ENCODE results near the gene WDR7. TPM values are rescaled to one million over a fixed set of nuclear protein-coding genes. Genes with fewer than 3 reads are reported as not detected.

WDR7 gene
- total RNA-seq, 2 donors from 2014 or later = 23.2 to 29.1 TPM

- intact Hi-C loops (cut with DNase I) = no loop called here
- no peak for ATAC-seq
- no peak for DNase-seq
Observed at GRCh38 chr18:56843241-56843640, 192.1 kb downstream of the WDR7 start.

GRCh38 chr18:56844556-56844955 lies 193.4 kb downstream of the WDR7 start:
- intact Hi-C loops (cut with DNase I) = no loop called here
- ATAC-seq (no peak), DNase-seq (no peak)

- intact Hi-C loops (cut with DNase I) = no loop called here
- ATAC-seq = no peak
- DNase-seq = no peak
Observed at GRCh38 chr18:56851774-56852173, 200.6 kb downstream of the WDR7 start.

- intact Hi-C loops (cut with DNase I) = no loop called here
- ATAC-seq (no peak), DNase-seq (no peak)
Observed at GRCh38 chr18:56853961-56854360, 202.8 kb downstream of the WDR7 start.

DNA sequence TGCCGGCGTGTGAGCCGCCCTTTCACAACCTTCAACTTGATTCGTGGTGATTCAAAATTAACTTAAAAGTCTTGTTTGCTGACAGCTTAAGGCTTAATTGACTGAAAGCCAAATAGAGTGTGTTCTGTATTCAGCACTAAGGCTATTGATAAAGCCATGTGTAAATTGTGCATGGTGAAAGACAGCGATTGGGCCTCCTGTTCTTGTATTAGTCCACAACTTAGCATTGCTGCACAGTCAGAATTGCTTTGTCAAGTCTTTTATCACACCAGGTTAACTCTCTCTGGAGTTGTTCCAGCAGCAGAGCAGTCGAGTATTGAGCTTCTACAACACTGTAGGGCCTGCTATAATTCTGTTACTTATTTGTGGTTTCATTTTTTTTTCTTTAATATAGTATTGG lies 210.1 kb downstream of the WDR7 start:
- intact Hi-C loops (cut with DNase I) = no loop called here
- ATAC-seq = no peak
- no peak for DNase-seq

DNA sequence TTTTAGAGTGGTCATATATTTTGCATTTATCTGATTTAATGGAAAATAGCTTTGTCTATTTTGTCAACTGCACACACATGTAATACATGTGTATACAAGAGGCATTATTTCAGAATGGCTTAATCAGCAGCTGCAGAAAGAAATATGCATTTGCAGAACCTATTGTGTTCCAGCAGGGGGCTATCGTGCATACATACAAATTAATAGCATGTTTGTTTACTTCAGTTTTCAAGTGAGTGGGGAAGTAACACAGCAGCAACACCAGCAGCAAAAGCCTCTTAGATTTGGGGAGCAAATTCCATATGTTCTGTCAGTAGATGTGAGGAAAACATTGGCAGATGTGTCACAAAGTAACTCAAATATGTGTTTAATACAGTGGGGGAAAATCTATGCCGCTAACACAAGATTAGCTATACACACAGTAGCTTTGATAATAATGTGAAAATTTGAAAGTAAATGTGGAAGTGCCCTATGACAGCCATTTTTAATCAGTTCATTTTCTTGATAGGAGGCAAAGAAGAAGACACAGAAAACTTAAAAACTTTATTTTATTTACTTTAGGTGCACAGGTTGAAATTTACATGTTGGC lies 218.1 kb downstream of the WDR7 start:
- intact Hi-C loops (cut with DNase I) = no loop called here
- DNase-seq (no peak), ATAC-seq (peak in 1 of 2 donors; percentile 41)

GRCh38 chr18:56870982-56871381 lies 219.8 kb downstream of the WDR7 start:
- no peak for DNase-seq
- intact Hi-C loops (cut with DNase I) = loop anchor here in 1 of 2 donors (5.0 kb wide), 1 partner anchor 556 kb away; no protein-coding TSS in a partner anchor
- no peak for ATAC-seq

GRCh38 chr18:56872140-56872539 lies 221.0 kb downstream of the WDR7 start:
- ATAC-seq (no peak), DNase-seq (no peak)
- intact Hi-C loops (cut with DNase I) = loop anchor here in 1 of 2 donors (5.0 kb wide), 1 partner anchor 555 kb away; no protein-coding TSS in a partner anchor

DNA sequence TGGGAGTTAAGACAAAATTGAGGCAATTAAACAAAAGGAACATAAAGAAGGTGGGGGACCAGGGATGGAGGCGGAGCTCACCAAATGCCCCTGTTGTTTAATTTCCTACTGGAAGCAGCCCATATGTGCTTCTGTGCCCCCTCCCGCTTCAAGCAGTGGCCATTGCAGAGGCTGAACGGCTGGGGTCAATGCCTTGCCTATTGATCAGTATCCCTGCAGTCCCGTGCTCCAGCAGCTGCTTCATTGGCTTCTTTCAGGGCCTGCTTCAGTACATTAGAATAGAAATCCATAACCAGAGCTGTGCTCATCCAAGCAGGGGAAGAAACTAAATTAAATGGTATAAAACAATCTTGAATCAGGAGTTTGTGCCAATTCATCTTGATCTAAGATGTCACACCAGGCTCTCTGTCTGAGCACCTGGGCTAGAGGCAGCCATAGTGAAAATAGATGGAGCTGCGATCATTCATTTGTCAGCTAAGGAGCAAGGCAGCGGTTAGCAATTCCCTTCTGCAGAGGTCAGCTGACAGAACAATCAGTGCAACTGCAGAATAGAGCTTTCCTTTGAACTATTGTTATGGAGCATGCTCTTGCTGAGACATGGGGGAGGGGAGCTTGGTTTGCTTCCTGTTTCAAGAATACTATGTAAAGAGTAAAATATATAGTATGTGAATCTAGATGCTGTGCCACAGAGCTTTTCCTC lies 222.4 kb downstream of the WDR7 start:
- intact Hi-C loops (cut with DNase I) = loop anchor here in 1 of 2 donors (5.0 kb wide), 1 partner anchor 554 kb away; no protein-coding TSS in a partner anchor
- no peak for DNase-seq
- no peak for ATAC-seq

GRCh38 chr18:56878711-56879110 lies 227.6 kb downstream of the WDR7 start:
- intact Hi-C loops (cut with DNase I) = no loop called here
- DNase-seq (no peak), ATAC-seq (no peak)

GRCh38 chr18:56884511-56884910 lies 233.4 kb downstream of the WDR7 start:
- intact Hi-C loops (cut with DNase I) = no loop called here
- no peak for ATAC-seq
- no peak for DNase-seq

DNA sequence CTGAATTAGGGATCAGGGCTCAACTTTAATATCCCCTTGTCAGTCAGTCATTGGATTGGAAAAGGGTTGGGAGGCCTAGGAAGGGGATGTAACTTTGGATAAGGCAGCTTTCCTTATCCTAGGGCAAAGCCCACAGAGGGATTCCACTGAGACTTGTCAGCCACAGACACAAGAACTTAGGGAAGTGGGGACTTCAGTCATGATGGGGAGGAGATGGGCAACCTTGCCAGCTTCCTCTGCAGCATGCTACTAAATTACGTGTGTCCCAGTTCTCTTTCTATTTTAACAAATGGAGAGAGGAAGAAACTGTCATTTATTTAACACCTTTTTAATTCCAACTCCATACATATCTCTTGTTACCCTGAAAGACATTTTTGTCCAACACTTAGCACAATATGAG lies 237.8 kb downstream of the WDR7 start:
- no peak for ATAC-seq
- intact Hi-C loops (cut with DNase I) = no loop called here
- no peak for DNase-seq

- DNase-seq (no peak), ATAC-seq (no peak)
- intact Hi-C loops (cut with DNase I) = no loop called here
Observed at GRCh38 chr18:56889621-56890020, 238.5 kb downstream of the WDR7 start.

GRCh38 chr18:56890632-56891031 lies 239.5 kb downstream of the WDR7 start:
- ATAC-seq (peak in 1 of 2 donors; percentile 88), DNase-seq (no peak)
- intact Hi-C loops (cut with DNase I) = no loop called here

GRCh38 chr18:56891116-56891515 lies 240.0 kb downstream of the WDR7 start:
- no peak for ATAC-seq
- DNase-seq = no peak
- intact Hi-C loops (cut with DNase I) = no loop called here

DNA sequence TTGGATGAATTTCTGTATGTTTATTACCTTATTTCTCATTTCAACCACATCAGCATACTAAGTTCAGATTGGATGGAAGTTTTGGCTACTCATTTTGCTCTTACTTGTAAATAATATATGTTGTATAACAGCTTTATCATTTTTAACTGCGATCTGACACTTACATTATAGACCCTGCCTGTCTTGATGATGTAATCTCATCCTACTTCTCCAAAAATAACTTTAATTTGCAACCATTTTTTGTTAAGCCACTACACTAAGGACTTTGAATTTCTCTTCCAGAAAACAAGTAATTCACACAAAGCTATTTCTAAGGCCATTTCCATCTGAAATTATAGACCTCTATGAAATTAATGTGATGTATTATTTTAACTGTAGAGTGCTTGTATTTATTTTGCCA lies 240.7 kb downstream of the WDR7 start:
- no peak for ATAC-seq
- no peak for DNase-seq
- intact Hi-C loops (cut with DNase I) = no loop called here

DNA sequence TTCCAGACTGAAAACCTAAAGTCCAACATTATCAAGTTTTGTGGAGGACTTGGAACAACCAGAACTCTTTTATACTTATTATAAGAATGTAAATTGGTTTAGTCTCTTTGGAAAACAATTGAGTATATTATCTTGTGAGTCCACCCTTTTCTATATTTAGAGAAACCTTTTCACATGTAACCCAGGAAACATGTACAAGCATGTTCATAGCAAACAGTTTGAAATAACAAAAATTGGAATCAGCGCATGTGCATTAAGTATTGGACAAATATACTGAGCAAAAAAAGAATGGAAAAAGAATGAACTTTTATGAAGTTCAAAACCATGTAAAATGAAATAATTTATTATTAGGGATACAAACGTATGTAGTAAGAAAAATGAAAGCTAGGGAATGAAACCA lies 246.0 kb downstream of the WDR7 start:
- ATAC-seq (no peak), DNase-seq (no peak)
- intact Hi-C loops (cut with DNase I) = no loop called here

DNA sequence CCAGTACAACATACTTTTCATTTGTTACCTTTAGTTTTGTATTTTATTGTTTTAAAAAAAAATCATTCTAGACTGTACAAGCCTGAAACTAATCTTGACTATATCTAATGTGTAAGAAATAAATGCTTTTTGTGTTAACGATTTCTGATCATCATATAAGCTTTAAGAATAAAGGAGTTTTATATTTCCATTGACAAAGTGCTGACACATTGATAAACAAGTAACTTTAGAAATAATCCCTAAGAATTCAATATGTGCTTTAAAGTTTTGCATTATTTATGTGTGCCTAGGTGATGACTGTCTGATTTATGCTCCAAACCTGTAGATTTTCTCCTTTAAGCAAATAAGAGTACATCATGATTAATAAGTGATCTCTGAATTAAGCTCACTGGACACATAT lies 248.5 kb downstream of the WDR7 start:
- intact Hi-C loops (cut with DNase I) = no loop called here
- no peak for DNase-seq
- ATAC-seq = no peak

GRCh38 chr18:56900195-56901094 lies 249.3 kb downstream of the WDR7 start:
- intact Hi-C loops (cut with DNase I) = no loop called here
- no peak for DNase-seq

GRCh38 chr18:56901919-56902318 lies 250.8 kb downstream of the WDR7 start:
- intact Hi-C loops (cut with DNase I) = no loop called here
- ATAC-seq (peak in 1 of 2 donors; percentile 36), DNase-seq (no peak)

More at GRCh38 chr18:56900195-56901094, 249.3 kb downstream of the WDR7 start:
- peak in 1 of 2 donors; percentile 38 for ATAC-seq

Measured in left cardiac atrium (tissue), 4 donors.